SK-N-SH (cell line): Measurements from ENCODE around the gene EIF5. TPM values are rescaled to one million over a fixed set of nuclear protein-coding genes. Genes with fewer than 3 reads are reported as not detected.

Experiments
- CTCF ChIA-PET: fragments of 300-600, 350-600 bp; formaldehyde crosslinking; extraction: SDS; loops from one replicate; lab custom pipeline; 2021; lab: Yijun Ruan, JAX
- POLR2A ChIA-PET: fragments of 350-600 bp; sonication (Branson Sonifier 250); formaldehyde crosslinking; extraction: SDS; loops from one replicate; lab custom pipeline; 2020; ENCODE audit warnings: antibody characterized with exemption, inconsistent platforms; lab: Yijun Ruan, JAX
- DNase-seq: peaks from one replicate; pipeline ENCODE4 v3.0.0; 2012
- H2AFZ ChIP-seq: fragments of 200-600 bp; sonication (generic); 2 replicates; pipeline ENCODE4 v1.8.1; 2016; ENCODE audit warnings: antibody characterized with exemption, mild to moderate bottlenecking, low read depth
- H3F3A ChIP-seq: fragments of 200-600 bp; sonication (generic); replicated peaks from 2 replicates; pipeline ENCODE3; 2016; ENCODE audit warnings: antibody characterized with exemption, mild to moderate bottlenecking; ENCODE audit not compliant: insufficient read depth
- H3K27ac ChIP-seq, 2 experiments: fragments of 200-500 bp in 1 of 2; fragments of 200-600 bp in 1 of 2; sonication (Bioruptor generic) in 1 of 2; sonication (generic), shearing (Covaris generic) in 1 of 2; 2 replicates each; pipeline versions ENCODE4 v1.5.1 to v1.6.1; 2014 to 2016; ENCODE audit warnings: low read depth in 2 of 2, inconsistent platforms in 1 of 2, low read length in 1 of 2, mild to moderate bottlenecking in 1 of 2, mixed read lengths in 1 of 2
- H3K27me3 ChIP-seq: fragments of 200-600 bp; sonication (generic), shearing (Covaris generic); 2 replicates; pipeline ENCODE4 v1.6.1; 2016; ENCODE audit warnings: mixed run types; ENCODE audit not compliant: insufficient read depth
- H3K36me3 ChIP-seq, 2 experiments: fragments of 200-500 bp in 1 of 2; fragments of 200-600 bp in 1 of 2; sonication (Bioruptor generic) in 1 of 2; sonication (generic) in 1 of 2; replicated peaks in 1 of 2; 2 replicates each; pipeline versions ENCODE3 to v1.5.1; 2014 to 2016; ENCODE audit warnings: low read length in 1 of 2, mild to moderate bottlenecking in 1 of 2; ENCODE audit not compliant: insufficient read depth in 2 of 2, control insufficient read depth in 1 of 2
- H3K4me1 ChIP-seq, 2 experiments: fragments of 200-500 bp in 1 of 2; fragments of 200-600 bp in 1 of 2; sonication (Bioruptor generic) in 1 of 2; sonication (generic), shearing (Covaris generic) in 1 of 2; 2 replicates each; pipeline versions ENCODE4 v1.5.1 to v1.6.1; 2014 to 2016; ENCODE audit warnings: low read depth in 1 of 2, low read length in 1 of 2, mixed run types in 1 of 2; ENCODE audit not compliant: insufficient read depth in 2 of 2, control insufficient read depth in 1 of 2
- H3K4me2 ChIP-seq: fragments of 200-600 bp; sonication (generic), shearing (Covaris generic); 2 replicates; pipeline ENCODE4 v1.6.1; 2017; ENCODE audit warnings: mixed run types
- H3K4me3 ChIP-seq, 2 experiments: fragments of 200-500 bp in 1 of 2; fragments of 200-600 bp in 1 of 2; sonication (Bioruptor generic) in 1 of 2; sonication (generic), shearing (Covaris generic) in 1 of 2; 2 replicates each; pipeline versions ENCODE4 v1.5.1 to v1.8.1; 2014 to 2016; ENCODE audit warnings: low read depth in 2 of 2, inconsistent platforms in 1 of 2, low read length in 1 of 2, mild to moderate bottlenecking in 1 of 2, mixed read lengths in 1 of 2, moderate library complexity in 1 of 2
- H3K79me2 ChIP-seq: fragments of 200-600 bp; sonication (generic); 2 replicates; pipeline ENCODE4 v1.8.1; 2017; ENCODE audit warnings: mild to moderate bottlenecking; ENCODE audit not compliant: insufficient read depth
- H3K9ac ChIP-seq: fragments of 200-600 bp; sonication (generic); 2 replicates; pipeline ENCODE4 v1.6.1; 2017; ENCODE audit warnings: mixed run types
- H3K9me2 ChIP-seq: fragments of 200-600 bp; sonication (generic); 2 replicates; pipeline ENCODE4 v1.6.1; 2017; ENCODE audit warnings: mixed run types
- H3K9me3 ChIP-seq: fragments of 200-600 bp; sonication (generic); 2 replicates; pipeline ENCODE4 v1.6.1; 2017; ENCODE audit warnings: mixed run types, mild to moderate bottlenecking, moderate library complexity
- H4K20me1 ChIP-seq: fragments of 200-600 bp; sonication (generic); 2 replicates; pipeline ENCODE4 v1.6.1; 2017; ENCODE audit warnings: mild to moderate bottlenecking, mixed run types; ENCODE audit not compliant: insufficient read depth
- CHD2 ChIP-seq: fragments of 150-350 bp; IDR thresholded peaks from 2 replicates; pipeline ENCODE4 v1.6.1; 2018; ENCODE audit warnings: low read length; ENCODE audit not compliant: partially characterized antibody
- GATA2 ChIP-seq: sonication (generic); formaldehyde crosslinking; IDR thresholded peaks from 2 replicates; pipeline ENCODE4 v1.5.0; 2020; ENCODE audit warnings: mild to moderate bottlenecking, missing genetic modification reagents
- JUND ChIP-seq: IDR thresholded peaks from 2 replicates; pipeline ENCODE4 v1.4.0; 2012
- MEF2A ChIP-seq: IDR thresholded peaks from 2 replicates; pipeline ENCODE4 v1.4.0; 2012; ENCODE audit warnings: low read depth, borderline replicate concordance
- NRF1 ChIP-seq: IDR thresholded peaks from 2 replicates; pipeline ENCODE4 v1.6.1; 2012; ENCODE audit warnings: low read depth, mild to moderate bottlenecking, low read length
- POLR2AphosphoS5 ChIP-seq: IDR thresholded peaks from 2 replicates; pipeline ENCODE4 v1.6.1; 2012; ENCODE audit warnings: low read depth, low read length
- RAD21 ChIP-seq: IDR thresholded peaks from 2 replicates; pipeline ENCODE4 v1.6.1; 2012; ENCODE audit warnings: mild to moderate bottlenecking, low read length
- RCOR1 ChIP-seq: fragments of 150-350 bp; IDR thresholded peaks from 2 replicates; pipeline ENCODE4 v1.6.1; 2017; ENCODE audit warnings: antibody characterized with exemption, low read length
- RXRA ChIP-seq: IDR thresholded peaks from 2 replicates; pipeline ENCODE4 v1.4.0; 2012; ENCODE audit warnings: low read depth, mild to moderate bottlenecking, borderline replicate concordance
- SMC3 ChIP-seq: IDR thresholded peaks from 2 replicates; pipeline ENCODE4 v1.6.1; 2012; ENCODE audit warnings: low read depth, low read length, improper control_type of control experiment
- TAF1 ChIP-seq: IDR thresholded peaks from 2 replicates; pipeline ENCODE4 v1.6.1; 2012; ENCODE audit warnings: low read depth, mild to moderate bottlenecking, low read length, moderate library complexity, borderline replicate concordance
- TCF12 ChIP-seq: IDR thresholded peaks from 2 replicates; pipeline ENCODE4 v1.4.0; 2012
- TEAD4 ChIP-seq: IDR thresholded peaks from 2 replicates; pipeline ENCODE4 v1.4.0; 2012; ENCODE audit warnings: mild to moderate bottlenecking, borderline replicate concordance; ENCODE audit not compliant: insufficient read depth
- WGBS: methylation state at CpG from one replicate; pipeline ENCODE4 v1.1.6; 2017; ENCODE audit warnings: low lambda C conversion rate; 5-methylcytosine and 5-hydroxymethylcytosine counted together
- polyA plus RNA-seq, 3 experiments: library from polyadenylated mRNA; depleted of rRNA; stranded (reverse); fragments of >200 nt; gene quantifications; 2 replicates each; pipeline ENCODE4 v1.2.3, GENCODE V29; 2012
- TF ChIP-seq, protein P1 (sequence below): IDR thresholded peaks from 2 replicates; pipeline ENCODE4 v1.4.0; 2012; ENCODE audit warnings: low read depth, borderline replicate concordance
- TF ChIP-seq, protein P2 (sequence below): fragments of 200-600 bp; sonication (generic); IDR thresholded peaks from 2 replicates; pipeline ENCODE4 v1.6.1; 2017; ENCODE audit warnings: antibody characterized with exemption, mild to moderate bottlenecking, moderate library complexity
- TF ChIP-seq, protein P3 (sequence below): IDR thresholded peaks from 2 replicates; pipeline ENCODE4; 2012

The EIF5 gene
- polyA plus RNA-seq, 1 of the 3 experiments (the other 2 are of a cell fraction), result 127 TPM

DNA sequence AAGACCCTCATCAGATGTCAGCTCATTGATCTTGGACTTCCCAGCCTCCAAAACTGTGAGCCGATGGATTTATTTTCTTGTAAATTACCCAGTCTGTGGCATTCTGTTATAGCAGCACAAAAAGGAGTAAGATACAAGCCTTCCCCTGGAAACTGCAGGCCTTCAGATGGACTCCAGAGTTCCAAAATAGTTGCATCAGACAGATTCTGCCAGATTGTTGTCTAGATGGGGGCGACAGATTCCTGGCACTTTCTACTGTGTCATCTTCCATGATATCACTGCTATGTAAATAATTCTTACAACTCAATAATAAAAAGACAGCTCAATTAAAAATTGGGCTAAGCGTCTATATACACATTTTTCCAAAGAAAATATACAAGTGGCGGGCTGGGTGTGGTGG, 34.0 kb downstream of the EIF5 start:
- WGBS, result 80% methylated on average over 4 of the region's 4 CpGs
- Histone ChIP-seq H3K4me1 (peaks cover 0 to 3% of the 10 kb centered on the region in 2 experiments; a peak in 1 of 4 replicates), H3K9ac (no peak overlapping the region), H3K27ac (no peak overlapping the region), H3K36me3 (no peaks in the 10 kb centered on the region), H4K20me1 (no peaks in the 10 kb centered on the region), H3F3A (peaks cover 12% of the 10 kb centered on the region), H3K9me3 (0 out of 2 replicates have a peak, but pooled peaks cover under 1% of the 10 kb centered on the region), H3K4me3 (no peak overlapping the region), H3K9me2 (no peaks in the 10 kb centered on the region), H3K27me3 (no peaks in the 10 kb centered on the region), H2AFZ (no peak overlapping the region), H3K79me2 (no peaks in the 10 kb centered on the region), H3K4me2 (no peak overlapping the region)
- TF ChIP-seq CHD2 (no peak), JUND (no peak), POLR2AphosphoS5 (no peak), MEF2A (no peak), GATA2 (CRISPR knock-in tag) (no peak), TEAD4 (no peak), NRF1 (no peak), RAD21 (no peak), TCF12 (no peak), SMC3 (no peak), RCOR1 (no peak), RXRA (no peak), TAF1 (no peak)
- TF ChIP-seq, protein P1, sequence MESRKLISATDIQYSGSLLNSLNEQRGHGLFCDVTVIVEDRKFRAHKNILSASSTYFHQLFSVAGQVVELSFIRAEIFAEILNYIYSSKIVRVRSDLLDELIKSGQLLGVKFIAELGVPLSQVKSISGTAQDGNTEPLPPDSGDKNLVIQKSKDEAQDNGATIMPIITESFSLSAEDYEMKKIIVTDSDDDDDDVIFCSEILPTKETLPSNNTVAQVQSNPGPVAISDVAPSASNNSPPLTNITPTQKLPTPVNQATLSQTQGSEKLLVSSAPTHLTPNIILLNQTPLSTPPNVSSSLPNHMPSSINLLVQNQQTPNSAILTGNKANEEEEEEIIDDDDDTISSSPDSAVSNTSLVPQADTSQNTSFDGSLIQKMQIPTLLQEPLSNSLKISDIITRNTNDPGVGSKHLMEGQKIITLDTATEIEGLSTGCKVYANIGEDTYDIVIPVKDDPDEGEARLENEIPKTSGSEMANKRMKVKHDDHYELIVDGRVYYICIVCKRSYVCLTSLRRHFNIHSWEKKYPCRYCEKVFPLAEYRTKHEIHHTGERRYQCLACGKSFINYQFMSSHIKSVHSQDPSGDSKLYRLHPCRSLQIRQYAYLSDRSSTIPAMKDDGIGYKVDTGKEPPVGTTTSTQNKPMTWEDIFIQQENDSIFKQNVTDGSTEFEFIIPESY, result no peak
- TF ChIP-seq, protein P2, sequence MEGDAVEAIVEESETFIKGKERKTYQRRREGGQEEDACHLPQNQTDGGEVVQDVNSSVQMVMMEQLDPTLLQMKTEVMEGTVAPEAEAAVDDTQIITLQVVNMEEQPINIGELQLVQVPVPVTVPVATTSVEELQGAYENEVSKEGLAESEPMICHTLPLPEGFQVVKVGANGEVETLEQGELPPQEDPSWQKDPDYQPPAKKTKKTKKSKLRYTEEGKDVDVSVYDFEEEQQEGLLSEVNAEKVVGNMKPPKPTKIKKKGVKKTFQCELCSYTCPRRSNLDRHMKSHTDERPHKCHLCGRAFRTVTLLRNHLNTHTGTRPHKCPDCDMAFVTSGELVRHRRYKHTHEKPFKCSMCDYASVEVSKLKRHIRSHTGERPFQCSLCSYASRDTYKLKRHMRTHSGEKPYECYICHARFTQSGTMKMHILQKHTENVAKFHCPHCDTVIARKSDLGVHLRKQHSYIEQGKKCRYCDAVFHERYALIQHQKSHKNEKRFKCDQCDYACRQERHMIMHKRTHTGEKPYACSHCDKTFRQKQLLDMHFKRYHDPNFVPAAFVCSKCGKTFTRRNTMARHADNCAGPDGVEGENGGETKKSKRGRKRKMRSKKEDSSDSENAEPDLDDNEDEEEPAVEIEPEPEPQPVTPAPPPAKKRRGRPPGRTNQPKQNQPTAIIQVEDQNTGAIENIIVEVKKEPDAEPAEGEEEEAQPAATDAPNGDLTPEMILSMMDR, result no peak
- TF ChIP-seq, protein P3, sequence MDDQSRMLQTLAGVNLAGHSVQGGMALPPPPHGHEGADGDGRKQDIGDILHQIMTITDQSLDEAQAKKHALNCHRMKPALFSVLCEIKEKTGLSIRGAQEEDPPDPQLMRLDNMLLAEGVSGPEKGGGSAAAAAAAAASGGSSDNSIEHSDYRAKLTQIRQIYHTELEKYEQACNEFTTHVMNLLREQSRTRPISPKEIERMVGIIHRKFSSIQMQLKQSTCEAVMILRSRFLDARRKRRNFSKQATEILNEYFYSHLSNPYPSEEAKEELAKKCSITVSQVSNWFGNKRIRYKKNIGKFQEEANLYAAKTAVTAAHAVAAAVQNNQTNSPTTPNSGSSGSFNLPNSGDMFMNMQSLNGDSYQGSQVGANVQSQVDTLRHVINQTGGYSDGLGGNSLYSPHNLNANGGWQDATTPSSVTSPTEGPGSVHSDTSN, result no peak
- DNase-seq, result no peak
- ChIA-PET POLR2A (no interaction called here), CTCF (interaction anchor here (0.6 to 1.1 kb wide), 3 partner anchors 13 to 263 kb away, joined by 3 to 4 read pairs (median 3); no protein-coding TSS in a partner anchor)
